Measurements from ENCODE around the gene SDK2. TPM values are rescaled to one million over a fixed set of nuclear protein-coding genes. Genes with fewer than 3 reads are reported as not detected.
A peak's percentile ranks its signal among the peaks of the same experiment; 100 is the strongest.
"Not testable (repeated sequence)": the region's sequence is repeated elsewhere in the genome, so short reads cannot be mapped to it uniquely, and the experiment has no call there.

The SDK2 gene
- total RNA-seq, 6 experiments from 2014 or later: 0.11 to 0.46 (median 0.25) TPM

GRCh38 chr17:73455767-73456166, 188.5 kb downstream of the SDK2 start:
- ATAC-seq (no peak), DNase-seq (no peak)
- no peak overlapping the region for H3K27ac ChIP-seq
- no peaks in the 10 kb centered on the region for H3K4me1 ChIP-seq
- no peak overlapping the region for H3K4me3 ChIP-seq
- TF ChIP-seq POLR2A (IDR thresholded peaks at IDR 0.05) (no peak), CTCF (IDR thresholded peaks at IDR 0.05) (no peak)
- intact Hi-C loops (cut with DNase I): no loop called here
- no peaks in the 10 kb centered on the region for H3K36me3 ChIP-seq
- WGBS (ENCODE audit: insufficient coverage, low coverage, low lambda C conversion rate, missing lambda C conversion rate): no CpG with 5 or more reads among the region's 18 CpGs
- no peaks in the 10 kb centered on the region for H3K9me3 ChIP-seq
- H3K27me3 ChIP-seq: no peaks in the 10 kb centered on the region

- no peaks in the 10 kb centered on the region for H3K9me3 ChIP-seq
- intact Hi-C loops (cut with DNase I): no loop called here
- no peak overlapping the region for H3K4me3 ChIP-seq
- ATAC-seq (peak in 1 of 4 donors; percentile 27), DNase-seq (no peak)
- no peaks in the 10 kb centered on the region for H3K4me1 ChIP-seq
- no peak overlapping the region for H3K27ac ChIP-seq
- TF ChIP-seq POLR2A (IDR thresholded peaks at IDR 0.05): no peak
- TF ChIP-seq CTCF (IDR thresholded peaks at IDR 0.05): no peak
- H3K36me3 ChIP-seq: no peaks in the 10 kb centered on the region
- H3K27me3 ChIP-seq: no peaks in the 10 kb centered on the region
- 70% methylated on average over 5 of the region's 21 CpGs for whole genome bisulfite sequencing (ENCODE audit: insufficient coverage, low coverage, low lambda C conversion rate, missing lambda C conversion rate)
Observed at GRCh38 chr17:73455050-73455687, 189.1 kb downstream of the SDK2 start.

GRCh38 chr17:73453494-73453893, 190.8 kb downstream of the SDK2 start:
- ATAC-seq; H3K27me3 ChIP-seq; intact Hi-C loops (cut with DNase I); H3K27ac ChIP-seq; DNase-seq; H3K4me1 ChIP-seq; H3K36me3 ChIP-seq; H3K9me3 ChIP-seq; H3K4me3 ChIP-seq: not testable (repeated sequence)
- WGBS (ENCODE audit: insufficient coverage, low coverage, low lambda C conversion rate, missing lambda C conversion rate): 95% methylated on average over 2 of the region's 2 CpGs

- H3K27ac ChIP-seq: no peak overlapping the region
- ATAC-seq: no peak
Observed at GRCh38 chr17:73453090-73453489, 191.2 kb downstream of the SDK2 start.

More at GRCh38 chr17:73453090-73453489, 191.2 kb downstream of the SDK2 start:
- no peak for TF ChIP-seq POLR2A (IDR thresholded peaks at IDR 0.05)
- no peak for TF ChIP-seq CTCF (IDR thresholded peaks at IDR 0.05)
- intact Hi-C loops (cut with DNase I): no loop called here
- DNase-seq: no peak
- H3K4me1 ChIP-seq: no peaks in the 10 kb centered on the region
- WGBS (ENCODE audit: insufficient coverage, low coverage, low lambda C conversion rate, missing lambda C conversion rate): 57% methylated on average over 1 of the region's 1 CpG
- no peaks in the 10 kb centered on the region for H3K36me3 ChIP-seq
- no peak overlapping the region for H3K4me3 ChIP-seq
- H3K9me3 ChIP-seq: no peaks in the 10 kb centered on the region
- no peaks in the 10 kb centered on the region for H3K27me3 ChIP-seq

Data from right lobe of liver (tissue), 6 donors.